ES-I3 (cell line): ENCODE measurements around the gene LRRK2.
"Not testable (repeated sequence)": the region's sequence is repeated elsewhere in the genome, so short reads cannot be mapped to it uniquely, and the experiment has no call there.

ENCODE experiments used
- H3K36me3 ChIP-seq: 2 replicates; pipeline ENCODE4 v1.6.1; 2013; ENCODE audit warnings: mild to moderate bottlenecking, low read length, control low read depth, moderate library complexity; ENCODE audit not compliant: insufficient read depth
- H3K4me1 ChIP-seq: 2 replicates; pipeline ENCODE4 v1.6.1; 2013; ENCODE audit warnings: mild to moderate bottlenecking, control low read depth, low read length; ENCODE audit not compliant: insufficient read depth
- H3K9ac ChIP-seq: 2 replicates; pipeline ENCODE4 v1.6.1; 2013; ENCODE audit warnings: low read depth, mild to moderate bottlenecking, low read length, moderate library complexity
- H3K9me3 ChIP-seq: 2 replicates; pipeline ENCODE4 v1.6.1; 2013; ENCODE audit warnings: mild to moderate bottlenecking, low read length, moderate library complexity; ENCODE audit not compliant: control insufficient read depth, insufficient read depth

The LRRK2 gene

GRCh38 chr12:40202095-40203059 is 22.4 kb upstream of the LRRK2 start:
- no peaks in the 10 kb centered on the region for H3K4me1 ChIP-seq
- no peak overlapping the region for H3K9ac ChIP-seq
- H3K9me3 ChIP-seq: no peaks in the 10 kb centered on the region
- no peaks in the 10 kb centered on the region for H3K36me3 ChIP-seq

GRCh38 chr12:40203060-40203430 is 21.8 kb upstream of the LRRK2 start:
- no peaks in the 10 kb centered on the region for H3K9me3 ChIP-seq
- H3K36me3 ChIP-seq: no peaks in the 10 kb centered on the region
- H3K4me1 ChIP-seq: no peaks in the 10 kb centered on the region
- no peak overlapping the region for H3K9ac ChIP-seq

GRCh38 chr12:40204337-40204736 is 20.5 kb upstream of the LRRK2 start:
- no peak overlapping the region for H3K9ac ChIP-seq

GRCh38 chr12:40207551-40207950 is 17.2 kb upstream of the LRRK2 start:
- Histone ChIP-seq H3K4me1 (no peaks in the 10 kb centered on the region), H3K36me3 (no peaks in the 10 kb centered on the region), H3K9ac (no peak overlapping the region), H3K9me3 (no peaks in the 10 kb centered on the region)

More at GRCh38 chr12:40204337-40204736, 20.5 kb upstream of the LRRK2 start:
- no peaks in the 10 kb centered on the region for H3K4me1 ChIP-seq
- no peaks in the 10 kb centered on the region for H3K9me3 ChIP-seq
- no peaks in the 10 kb centered on the region for H3K36me3 ChIP-seq

- peaks cover 4% of the 10 kb centered on the region; the same call in 1 of the 2 replicates for H3K9me3 ChIP-seq
- H3K9ac ChIP-seq: no peak overlapping the region
- no peaks in the 10 kb centered on the region for H3K4me1 ChIP-seq
- no peaks in the 10 kb centered on the region; the same call in 1 of the 2 replicates for H3K36me3 ChIP-seq
These were observed 15.9 kb upstream of the LRRK2 start for GRCh38 chr12:40208707-40209446.

- peaks cover 5% of the 10 kb centered on the region; the same call in 1 of the 2 replicates for H3K9me3 ChIP-seq
- H3K36me3 ChIP-seq: no peaks in the 10 kb centered on the region; the same call in 1 of the 2 replicates
- no peak overlapping the region for H3K9ac ChIP-seq
These were observed 14.9 kb upstream of the LRRK2 start for GRCh38 chr12:40209886-40210285.

GRCh38 chr12:40211186-40211585 is 13.6 kb upstream of the LRRK2 start:
- H3K9ac ChIP-seq, H3K4me1 ChIP-seq, H3K36me3 ChIP-seq, H3K9me3 ChIP-seq: not testable (repeated sequence)

More at GRCh38 chr12:40209886-40210285, 14.9 kb upstream of the LRRK2 start:
- H3K4me1 ChIP-seq: no peaks in the 10 kb centered on the region

GRCh38 chr12:40212566-40212965 is 12.2 kb upstream of the LRRK2 start:
- Histone ChIP-seq H3K9me3 (peaks cover 5% of the 10 kb centered on the region; the same call in 1 of the 2 replicates), H3K4me1 (no peaks in the 10 kb centered on the region), H3K9ac (no peak overlapping the region), H3K36me3 (no peaks in the 10 kb centered on the region; the same call in 1 of the 2 replicates)

GRCh38 chr12:40215982-40216381 is 8.8 kb upstream of the LRRK2 start:
- no peaks in the 10 kb centered on the region for H3K4me1 ChIP-seq
- no peak overlapping the region for H3K9ac ChIP-seq
- no peaks in the 10 kb centered on the region; the same call in 1 of the 2 replicates for H3K36me3 ChIP-seq
- H3K9me3 ChIP-seq: peaks cover 5% of the 10 kb centered on the region; the same call in 1 of the 2 replicates

- Histone ChIP-seq H3K9me3 (peaks cover 5% of the 10 kb centered on the region; the same call in 1 of the 2 replicates), H3K4me1 (no peaks in the 10 kb centered on the region), H3K9ac (no peak overlapping the region), H3K36me3 (no peaks in the 10 kb centered on the region; the same call in 1 of the 2 replicates)
These were observed 8.1 kb upstream of the LRRK2 start for GRCh38 chr12:40216516-40217288.

- Histone ChIP-seq H3K9ac (no peak overlapping the region), H3K4me1 (no peaks in the 10 kb centered on the region), H3K36me3 (no peaks in the 10 kb centered on the region), H3K9me3 (no peaks in the 10 kb centered on the region)
These were observed 5.0 kb upstream of the LRRK2 start for GRCh38 chr12:40219760-40220159.

GRCh38 chr12:40222247-40222646 is 2.5 kb upstream of the LRRK2 start:
- Histone ChIP-seq H3K4me1 (no peaks in the 10 kb centered on the region), H3K36me3 (no peaks in the 10 kb centered on the region), H3K9me3 (no peaks in the 10 kb centered on the region), H3K9ac (no peak overlapping the region)

GRCh38 chr12:40223646-40224045 is 1.2 kb upstream of the LRRK2 start:
- H3K36me3 ChIP-seq: no peaks in the 10 kb centered on the region
- no peaks in the 10 kb centered on the region for H3K9me3 ChIP-seq
- H3K4me1 ChIP-seq: no peaks in the 10 kb centered on the region
- H3K9ac ChIP-seq: no peak overlapping the region
